GM18508 (cell line): ENCODE results near the gene GGACT.
A peak's percentile ranks its signal among the peaks of the same experiment; 100 is the strongest.
"Not testable (repeated sequence)": the region's sequence is repeated elsewhere in the genome, so short reads cannot be mapped to it uniquely, and the experiment has no call there.

ENCODE experiments used
- ATAC-seq: cut with Tn5 transposase; IDR thresholded peaks from one replicate; pipeline ENCODE4 v1.9.1; 2021; ENCODE audit warnings: moderate number of reproducible peaks; ENCODE audit not compliant: insufficient read depth, unreplicated experiment

The GGACT gene

DNA sequence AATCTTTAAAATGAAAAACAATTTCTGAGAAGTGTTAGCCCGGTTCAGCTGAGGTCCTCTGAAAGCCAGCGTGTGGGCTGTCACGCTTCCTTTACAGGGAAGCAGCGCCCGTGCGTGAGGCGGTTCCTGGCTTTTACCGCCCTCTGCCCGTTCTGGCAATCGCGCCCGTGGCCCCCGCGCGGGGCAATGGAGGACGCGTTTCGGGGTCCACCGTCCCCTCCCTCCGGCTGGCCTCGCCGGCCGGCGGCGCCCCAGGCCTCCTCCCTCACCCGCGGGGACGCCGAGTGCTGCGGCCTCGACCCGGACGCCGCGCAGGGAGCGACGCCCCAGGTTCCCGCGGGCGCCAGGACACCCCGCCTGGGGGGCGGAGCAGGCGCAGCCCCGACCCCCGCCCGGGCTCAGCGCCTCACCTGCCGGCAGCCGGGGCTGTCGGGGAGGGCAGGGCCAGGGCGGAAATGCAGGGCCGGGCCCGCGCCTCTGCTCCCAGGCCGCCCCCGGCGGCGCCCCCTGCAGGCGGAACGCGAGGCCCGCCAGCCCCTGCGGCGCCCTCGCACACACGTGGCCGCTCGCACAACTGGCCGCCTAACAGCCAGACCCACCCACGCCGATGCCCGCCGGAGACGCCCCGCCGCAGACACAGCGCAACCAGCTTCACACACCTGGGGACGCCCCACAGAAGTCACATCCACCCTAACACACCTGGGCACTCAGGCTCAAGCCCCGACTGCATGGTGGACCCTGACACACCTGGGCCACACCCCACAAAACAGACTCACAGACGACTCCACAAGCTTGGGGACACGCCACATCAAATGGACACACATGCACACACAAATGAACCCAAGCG lies at the start of gene GGACT:
GGACT (minus strand) TSS at position 459 of the 847 bp plus-strand sequence. CDS start 56,198 bp downstream, outside the sequence.
- ATAC-seq = peak; percentile 82

DNA sequence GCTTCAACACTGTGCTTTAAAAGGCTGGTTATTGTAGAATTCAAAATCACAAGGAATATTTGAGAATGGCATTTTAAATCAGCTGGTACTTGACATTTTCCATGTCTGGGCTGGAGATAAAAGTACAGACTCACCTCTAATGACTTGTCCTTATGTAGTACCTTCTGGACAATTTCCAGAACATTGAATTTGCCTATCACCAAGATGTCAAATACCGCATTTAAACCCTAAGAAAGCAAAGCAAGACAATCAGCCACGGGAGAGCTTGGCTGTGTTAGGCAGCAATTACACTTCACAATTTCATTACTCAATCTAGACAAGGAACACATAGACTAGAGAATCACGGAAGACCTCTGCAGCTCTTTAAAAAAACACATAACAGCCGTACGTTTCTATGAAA lies 49.2 kb upstream of the GGACT start:
- no peak for ATAC-seq

DNA sequence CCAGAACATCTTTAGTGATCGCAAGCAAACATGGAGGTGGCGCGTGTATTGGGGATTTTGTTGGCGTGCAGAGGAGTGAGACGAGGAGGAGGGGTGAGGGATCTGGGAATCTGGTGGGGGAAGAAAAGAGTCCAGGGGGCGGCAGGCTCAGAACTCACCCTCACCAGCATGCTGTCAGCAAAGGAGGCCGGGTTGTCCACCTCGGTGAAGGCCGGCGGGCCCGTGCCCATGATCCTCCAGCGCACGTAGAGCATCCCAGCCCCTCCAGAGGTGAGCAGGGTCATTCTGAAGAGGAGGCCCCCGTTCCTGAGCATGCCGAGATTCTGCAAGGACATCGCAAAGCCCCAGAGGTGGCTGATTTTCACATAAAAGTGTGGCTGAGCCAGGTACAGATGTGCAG lies 48.8 kb upstream of the GGACT start:
- ATAC-seq = no peak

DNA sequence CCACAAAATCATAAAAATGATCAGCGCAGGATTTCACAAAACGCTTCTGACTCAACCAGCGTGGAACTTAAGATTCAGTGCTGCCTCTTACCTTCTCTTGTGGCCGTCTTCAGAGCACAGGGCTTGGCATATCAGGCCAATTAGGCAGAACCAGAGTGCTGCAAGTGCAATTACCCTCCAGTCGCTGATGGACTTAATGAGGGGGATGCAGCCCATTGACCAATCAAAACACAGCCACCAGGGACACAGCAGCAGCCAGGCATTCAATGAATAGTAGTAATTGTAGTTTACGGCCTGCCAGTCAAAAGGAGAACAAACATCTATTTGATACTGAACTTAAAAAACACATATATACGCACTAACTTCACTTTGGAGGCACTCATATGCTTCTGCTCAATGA lies 47.9 kb upstream of the GGACT start:
- ATAC-seq = no peak

DNA sequence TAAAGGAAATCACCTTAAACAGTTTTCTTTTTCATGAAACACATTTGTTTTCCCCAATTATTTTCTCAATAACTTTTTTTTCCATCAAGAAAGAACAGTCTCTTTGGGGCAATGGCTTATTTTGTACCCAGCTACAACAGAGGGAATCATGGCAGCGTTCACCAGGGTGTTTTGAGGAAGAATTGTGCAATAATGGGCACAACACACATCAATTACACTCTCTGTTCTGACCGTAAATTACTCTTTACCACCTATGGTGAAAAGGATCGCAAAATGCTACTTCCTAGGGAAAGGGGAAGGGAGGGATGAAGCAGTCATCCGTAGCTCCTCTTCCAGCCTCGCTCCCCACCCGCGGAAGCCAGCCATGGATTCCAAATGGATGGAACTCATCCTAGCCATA lies 47.4 kb upstream of the GGACT start:
- no peak for ATAC-seq

DNA sequence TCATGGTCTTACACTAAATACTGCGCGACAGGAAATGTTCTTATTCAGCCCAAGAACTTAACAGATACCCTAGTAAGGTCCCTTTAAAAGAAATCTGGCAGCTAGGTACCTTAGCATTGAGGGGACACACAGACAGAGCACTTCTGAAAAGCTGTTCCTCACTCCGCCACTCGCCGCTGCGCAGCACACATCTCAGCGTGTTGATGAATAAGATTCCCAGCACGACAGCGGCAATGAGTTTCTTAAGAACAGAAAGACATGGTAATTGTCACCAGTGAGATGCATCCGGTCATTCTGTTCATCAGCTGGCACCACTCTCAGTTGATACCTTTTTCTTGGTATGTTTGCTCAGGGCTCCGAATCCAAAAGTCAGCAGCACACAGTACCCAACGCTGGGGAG lies 46.1 kb upstream of the GGACT start:
- ATAC-seq = no peak

DNA sequence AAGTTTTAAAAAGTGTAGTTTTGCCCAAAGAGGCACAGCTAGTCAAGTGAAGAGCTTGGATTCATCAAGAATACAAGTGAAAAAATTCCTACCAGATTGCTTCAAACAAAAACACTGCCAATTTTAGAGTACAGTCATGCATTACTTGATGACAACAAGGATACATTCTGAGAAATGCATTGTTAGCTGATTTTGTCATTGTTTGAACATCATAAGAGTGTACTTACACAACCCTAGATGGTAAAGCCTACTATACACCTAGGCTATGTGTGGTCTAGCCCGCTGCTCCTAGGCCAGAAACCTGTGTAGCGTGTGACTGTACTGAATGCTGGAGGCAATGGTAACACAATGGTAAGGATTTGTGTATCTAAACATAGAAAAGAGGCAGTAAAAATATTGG lies 44.9 kb upstream of the GGACT start:
- no peak for ATAC-seq

DNA sequence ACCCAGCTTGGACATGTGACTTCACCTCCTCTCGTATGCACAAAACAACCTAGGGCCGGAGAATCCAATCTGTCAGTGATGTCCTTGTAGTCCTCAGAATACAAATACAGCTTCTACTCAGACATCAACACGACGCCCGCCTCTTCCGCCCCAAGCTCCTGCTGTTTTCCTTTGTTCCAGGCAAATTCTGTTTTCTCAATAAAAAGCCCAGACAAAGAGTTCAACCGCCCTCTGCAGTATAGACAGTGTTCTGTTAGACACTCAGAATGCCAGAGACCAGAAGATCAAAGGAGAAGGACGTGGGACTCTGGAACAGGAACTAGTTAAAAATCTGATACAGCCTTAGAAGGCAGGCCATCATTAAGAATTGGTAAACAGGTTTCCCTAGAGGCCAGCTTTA lies 42.0 kb upstream of the GGACT start:
- ATAC-seq = no peak

DNA sequence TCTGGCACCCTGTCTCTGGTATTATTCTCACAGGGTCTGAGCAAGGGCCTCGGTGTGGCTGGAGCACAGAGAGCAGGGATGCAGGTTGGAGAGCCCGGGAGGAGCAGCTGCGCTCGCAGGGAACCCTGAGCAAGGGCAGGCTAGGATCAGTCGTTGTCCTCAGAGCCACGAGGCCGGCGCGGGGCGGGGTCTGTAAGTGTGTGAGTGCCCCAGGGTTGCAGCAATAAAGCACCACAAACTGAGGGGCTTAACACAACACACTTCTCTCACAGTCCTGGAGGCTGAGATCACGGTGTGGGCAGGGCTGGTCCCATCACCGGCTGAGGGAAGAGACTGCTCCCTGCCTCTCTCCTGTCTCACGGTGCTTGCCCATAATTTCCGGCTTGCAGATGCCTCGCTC lies 38.5 kb upstream of the GGACT start:
- no peak for ATAC-seq

DNA sequence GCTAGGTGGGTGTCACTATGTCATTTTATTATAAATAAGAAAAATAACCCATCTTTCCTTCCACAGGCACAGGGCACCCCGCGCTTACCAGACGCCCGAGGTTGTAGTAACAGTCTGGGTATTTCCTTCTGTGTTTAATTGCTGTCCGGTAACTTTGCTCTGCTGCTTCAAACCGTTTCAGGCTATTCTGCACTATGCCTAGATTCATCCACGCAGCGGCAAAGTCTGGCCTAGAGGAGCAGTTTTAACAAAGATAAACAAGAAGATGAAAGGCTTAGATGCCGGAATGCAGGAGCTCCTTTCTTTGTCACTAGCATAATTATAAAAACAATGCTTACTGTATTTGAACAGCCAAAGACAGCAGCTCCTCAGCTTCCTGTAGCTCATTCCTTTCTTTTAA lies 36.9 kb upstream of the GGACT start:
- ATAC-seq = no peak

DNA sequence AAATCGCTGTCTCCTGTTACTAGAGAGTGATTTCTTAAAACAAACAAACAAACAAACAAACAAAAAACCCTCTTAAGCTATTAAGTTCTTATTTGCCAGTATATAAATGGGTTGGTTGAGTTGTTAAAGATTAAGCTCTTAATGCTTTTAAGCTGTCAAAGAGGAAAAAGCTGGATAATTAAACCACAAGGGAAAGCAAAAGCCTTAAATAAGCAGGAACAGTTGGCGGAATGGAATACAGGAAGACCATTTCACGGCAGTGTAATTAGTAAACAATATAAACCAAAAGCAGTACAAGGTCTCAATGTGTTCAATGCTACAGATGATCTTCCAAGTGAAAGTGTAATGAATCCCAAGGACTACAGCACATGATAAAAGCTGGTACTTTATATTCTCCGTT lies 32.2 kb upstream of the GGACT start:
- no peak for ATAC-seq

DNA sequence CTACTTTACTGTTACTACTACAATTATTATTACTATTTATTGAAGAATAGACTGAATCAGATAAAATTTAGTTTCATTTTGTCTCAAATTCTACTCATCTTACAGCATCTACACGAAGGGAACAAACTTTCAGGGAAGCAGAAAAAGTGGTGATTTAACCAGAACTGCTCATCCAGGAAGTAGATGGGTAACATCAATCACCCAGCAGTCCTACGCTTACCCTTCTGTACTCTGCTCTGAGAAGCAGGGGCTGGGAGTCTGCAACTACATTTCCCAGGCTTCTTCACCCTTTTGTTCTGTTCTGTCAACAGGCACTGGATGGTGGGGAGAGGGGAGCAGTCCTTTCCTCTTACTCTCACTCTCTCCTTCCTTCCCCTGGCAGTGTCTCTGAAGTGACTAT lies 31.4 kb upstream of the GGACT start:
- ATAC-seq = no peak

DNA sequence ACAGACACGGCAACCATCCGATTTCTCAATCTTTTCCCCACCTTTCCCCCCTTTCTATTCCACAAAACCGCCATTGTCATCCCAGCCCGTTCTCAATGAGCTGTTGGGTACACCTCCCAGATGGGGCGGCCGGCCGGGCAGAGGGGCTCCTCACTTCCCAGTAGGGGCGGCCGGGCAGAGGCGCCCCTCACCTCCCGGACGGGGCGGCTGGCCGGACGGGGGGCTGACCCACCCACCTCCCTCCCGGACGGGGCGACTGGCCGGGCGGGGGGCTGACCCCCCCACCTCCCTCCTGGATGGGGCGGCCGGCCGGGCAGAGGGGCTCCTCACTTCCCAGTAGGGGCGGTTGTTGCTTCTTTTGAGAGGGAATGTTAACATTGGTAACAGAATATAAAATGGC lies 30.3 kb upstream of the GGACT start:
- ATAC-seq = not testable (repeated sequence)

DNA sequence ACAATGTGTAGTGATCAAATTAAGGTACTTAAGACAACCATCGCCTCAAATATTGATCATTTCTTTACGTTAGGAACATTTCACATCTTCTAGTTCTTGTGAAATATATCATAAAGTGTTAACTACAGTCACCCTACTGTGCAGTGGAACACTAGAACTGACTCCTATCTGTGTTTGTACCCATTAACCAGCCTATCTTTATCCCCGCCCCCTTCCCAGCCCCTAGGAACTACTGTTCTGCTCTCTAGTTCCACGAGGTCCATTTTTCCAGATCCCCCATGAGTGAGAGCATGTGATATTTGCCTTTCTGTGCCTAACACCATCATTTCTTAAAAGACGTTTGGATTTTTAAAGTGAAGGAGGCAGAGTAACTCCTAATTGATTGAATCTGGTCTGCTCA lies 24.4 kb upstream of the GGACT start:
- ATAC-seq = no peak

DNA sequence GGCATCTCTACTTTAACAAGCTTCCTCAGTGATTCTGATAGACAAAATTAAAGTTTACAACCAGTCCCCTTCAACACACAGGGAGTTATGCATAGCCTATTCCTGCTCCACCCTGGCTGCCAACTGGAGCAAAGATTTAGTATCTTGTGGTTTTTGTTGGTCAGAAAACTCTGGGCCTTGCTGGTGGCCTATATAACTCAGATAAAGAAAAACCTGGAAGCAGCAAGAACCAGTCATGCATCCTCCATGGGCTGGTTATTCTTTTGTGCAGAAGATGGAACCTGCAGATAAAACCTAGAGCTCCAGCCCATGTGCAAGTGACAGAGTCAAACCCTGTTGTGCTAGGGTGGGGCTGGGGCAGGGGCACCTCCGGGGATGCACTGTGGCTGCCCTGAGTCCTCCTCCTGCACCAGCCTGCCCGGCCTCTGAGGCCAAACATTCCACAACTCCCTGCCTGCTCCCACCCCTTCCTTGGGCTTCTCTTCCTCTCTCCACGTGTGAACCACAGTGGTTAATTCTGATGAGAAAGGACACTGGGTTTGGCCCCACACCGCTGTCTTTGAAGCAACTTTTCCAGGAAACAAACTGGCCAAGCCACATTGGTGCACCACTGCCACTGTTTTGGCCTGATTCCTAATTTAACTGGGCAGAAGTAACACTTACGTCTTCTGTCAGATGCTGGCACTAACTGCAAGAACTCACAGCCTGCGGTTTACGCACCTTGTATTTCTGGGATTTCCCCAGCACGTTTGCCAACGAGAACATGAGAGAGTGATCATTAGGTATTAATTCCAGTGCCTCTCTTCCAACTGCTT lies 23.3 kb upstream of the GGACT start:
- no peak for ATAC-seq

DNA sequence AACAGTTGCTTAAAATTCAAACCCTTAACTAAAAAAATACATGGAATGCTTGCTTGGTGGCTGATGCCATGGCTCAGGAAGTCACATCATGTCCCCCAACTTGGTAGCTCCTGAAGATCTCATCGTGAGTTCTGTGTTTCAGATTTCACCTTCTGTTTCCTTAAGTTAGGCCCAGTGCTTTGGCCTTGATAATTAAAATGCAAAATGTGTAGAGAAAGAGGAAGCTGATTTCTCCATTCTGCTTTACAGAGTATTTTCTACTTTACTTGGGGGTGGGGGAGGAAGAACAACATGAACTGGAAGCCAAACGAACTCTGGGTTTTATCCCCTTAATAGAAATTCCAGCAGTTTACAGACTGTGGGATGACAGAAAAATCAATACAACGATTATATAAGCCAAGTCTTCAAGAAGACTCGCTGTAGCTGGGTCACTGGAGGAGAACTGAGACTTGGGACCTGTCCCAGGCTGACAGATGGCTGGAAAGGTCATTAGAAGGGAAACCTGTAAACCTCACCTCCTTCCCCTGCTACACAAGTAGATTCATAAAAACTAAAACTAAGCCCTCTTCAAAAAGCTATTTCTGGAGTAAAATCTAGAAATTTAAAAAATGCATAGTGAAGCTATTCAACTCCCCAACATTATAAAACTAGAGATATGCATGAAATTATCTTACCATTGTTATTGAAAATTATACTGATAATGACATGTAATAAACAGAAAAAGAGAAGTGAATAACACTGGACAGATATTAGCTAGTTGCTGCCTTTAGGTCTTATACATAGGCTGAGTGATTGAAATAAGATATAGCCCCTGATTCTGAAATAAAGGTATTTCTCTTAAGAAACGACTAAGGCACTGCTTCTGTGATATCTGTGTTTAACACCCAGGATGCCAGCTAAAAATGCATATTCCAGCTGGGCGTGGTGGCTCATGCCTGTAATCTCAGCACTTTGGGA lies 22.1 kb upstream of the GGACT start:
- no peak for ATAC-seq

DNA sequence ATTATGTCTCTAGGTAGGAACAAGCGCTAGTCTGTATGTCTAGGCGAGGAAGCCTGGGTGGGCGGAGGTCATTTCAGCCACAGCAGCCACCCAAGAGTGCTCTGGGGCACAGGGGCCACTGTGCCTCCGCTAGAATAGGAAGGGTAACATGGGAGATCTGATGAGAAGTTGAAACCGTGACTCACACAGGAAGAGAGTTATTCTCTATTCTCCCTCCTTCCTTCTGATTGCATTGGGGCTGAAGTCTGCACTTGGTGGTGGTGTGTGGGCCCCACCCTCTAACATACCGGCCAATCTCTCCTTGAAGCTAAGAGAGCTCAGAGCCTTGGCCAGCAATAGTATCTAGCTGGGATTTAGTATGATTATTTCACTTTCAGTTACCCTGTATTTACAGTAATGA lies 20.3 kb upstream of the GGACT start:
- ATAC-seq = peak; percentile 88

DNA sequence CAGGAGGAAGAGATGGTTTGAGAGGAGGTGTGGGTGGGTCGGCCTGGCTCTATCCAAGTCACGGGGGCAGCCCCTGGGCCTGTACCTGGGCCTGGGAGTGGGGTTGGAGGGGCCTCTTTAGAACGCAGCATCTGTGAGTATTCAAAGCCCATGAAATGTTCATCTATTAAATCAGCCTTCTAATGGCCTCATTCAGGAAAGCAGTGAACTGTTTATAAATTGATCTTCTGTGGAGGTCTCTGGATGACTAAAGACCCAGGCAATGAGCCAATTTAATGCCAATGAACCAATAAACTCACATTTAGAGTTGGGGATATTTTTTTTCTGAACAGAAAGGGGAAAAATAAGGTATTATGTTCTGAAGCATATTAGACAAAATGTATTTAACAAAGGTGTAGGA lies 19.9 kb upstream of the GGACT start:
- no peak for ATAC-seq

DNA sequence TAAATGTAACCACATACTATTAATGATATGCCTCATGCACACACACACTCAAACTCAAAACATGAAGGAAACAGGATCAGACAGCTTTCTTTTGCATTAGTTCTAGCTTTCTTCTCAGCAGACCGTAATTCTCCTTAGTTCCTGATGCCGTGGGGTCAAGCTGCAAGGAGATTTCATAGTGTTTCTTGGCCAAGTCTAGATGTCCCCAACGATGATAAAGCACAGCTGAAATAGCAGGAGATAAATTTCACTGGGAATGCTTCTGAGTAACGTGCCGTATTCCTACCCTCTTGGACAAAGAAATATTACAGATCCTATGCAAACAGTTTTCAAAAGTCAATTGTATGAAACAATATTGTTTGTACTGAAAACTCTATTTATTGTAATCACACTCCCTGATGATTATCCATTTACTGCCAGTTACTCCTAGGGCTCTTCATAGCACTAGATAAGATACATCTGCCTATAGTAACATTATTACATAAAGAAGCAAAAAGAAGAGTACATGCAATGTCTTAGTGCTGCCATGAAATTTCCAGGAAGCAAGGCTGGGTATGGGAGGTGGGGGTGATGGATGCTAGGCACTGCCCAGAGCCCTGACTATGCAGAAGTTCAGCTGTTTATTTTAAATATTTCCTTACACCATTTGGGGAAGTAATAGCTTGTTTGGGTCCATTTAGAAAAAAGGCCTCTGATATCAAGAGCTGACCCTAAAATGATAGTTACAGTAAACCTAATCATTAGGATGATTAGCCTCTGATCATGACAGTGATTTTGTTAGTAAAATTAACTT lies 16.5 kb upstream of the GGACT start:
- no peak for ATAC-seq
